ENCODE data around the gene RAB3C. TPM values are rescaled to one million over a fixed set of nuclear protein-coding genes. Genes with fewer than 3 reads are reported as not detected.
"Not testable (repeated sequence)": the region's sequence is repeated elsewhere in the genome, so short reads cannot be mapped to it uniquely, and the experiment has no call there.

The RAB3C gene
- total RNA-seq, 1 donor from 2014 or later, result 2.5 TPM

DNA sequence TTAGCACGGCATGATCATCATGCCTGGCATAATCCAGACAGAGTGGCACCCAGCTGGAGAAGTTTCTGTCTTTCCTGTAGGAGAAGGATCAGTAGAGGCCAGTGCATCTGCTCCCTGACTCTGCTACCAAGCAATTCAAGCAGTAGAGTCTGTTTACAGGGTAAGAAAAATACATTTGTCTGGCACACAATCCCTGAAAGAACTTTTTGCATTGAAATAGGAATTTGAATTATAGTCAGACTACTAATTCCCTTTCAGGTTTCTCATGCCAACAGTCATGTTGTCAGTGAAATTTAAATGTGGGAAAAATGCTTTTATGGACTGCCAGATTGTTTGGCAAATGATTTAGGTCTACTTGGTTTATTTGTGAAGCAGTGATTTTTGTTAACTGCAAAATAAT lies 125.6 kb downstream of the RAB3C start:
- H3K27me3 ChIP-seq, result no peaks in the 10 kb centered on the region
- TF ChIP-seq POLR2A (IDR thresholded peaks at IDR 0.05), result no peak
- no peak for TF ChIP-seq POLR2AphosphoS5 (IDR thresholded peaks at IDR 0.05; ENCODE audit: insufficient read depth in 1 of 2, low read depth in 1 of 2)
- TF ChIP-seq, protein P1, sequence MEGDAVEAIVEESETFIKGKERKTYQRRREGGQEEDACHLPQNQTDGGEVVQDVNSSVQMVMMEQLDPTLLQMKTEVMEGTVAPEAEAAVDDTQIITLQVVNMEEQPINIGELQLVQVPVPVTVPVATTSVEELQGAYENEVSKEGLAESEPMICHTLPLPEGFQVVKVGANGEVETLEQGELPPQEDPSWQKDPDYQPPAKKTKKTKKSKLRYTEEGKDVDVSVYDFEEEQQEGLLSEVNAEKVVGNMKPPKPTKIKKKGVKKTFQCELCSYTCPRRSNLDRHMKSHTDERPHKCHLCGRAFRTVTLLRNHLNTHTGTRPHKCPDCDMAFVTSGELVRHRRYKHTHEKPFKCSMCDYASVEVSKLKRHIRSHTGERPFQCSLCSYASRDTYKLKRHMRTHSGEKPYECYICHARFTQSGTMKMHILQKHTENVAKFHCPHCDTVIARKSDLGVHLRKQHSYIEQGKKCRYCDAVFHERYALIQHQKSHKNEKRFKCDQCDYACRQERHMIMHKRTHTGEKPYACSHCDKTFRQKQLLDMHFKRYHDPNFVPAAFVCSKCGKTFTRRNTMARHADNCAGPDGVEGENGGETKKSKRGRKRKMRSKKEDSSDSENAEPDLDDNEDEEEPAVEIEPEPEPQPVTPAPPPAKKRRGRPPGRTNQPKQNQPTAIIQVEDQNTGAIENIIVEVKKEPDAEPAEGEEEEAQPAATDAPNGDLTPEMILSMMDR (IDR thresholded peaks at IDR 0.05), result no peak
- intact Hi-C loops (cut with DNase I), result no loop called here

DNA sequence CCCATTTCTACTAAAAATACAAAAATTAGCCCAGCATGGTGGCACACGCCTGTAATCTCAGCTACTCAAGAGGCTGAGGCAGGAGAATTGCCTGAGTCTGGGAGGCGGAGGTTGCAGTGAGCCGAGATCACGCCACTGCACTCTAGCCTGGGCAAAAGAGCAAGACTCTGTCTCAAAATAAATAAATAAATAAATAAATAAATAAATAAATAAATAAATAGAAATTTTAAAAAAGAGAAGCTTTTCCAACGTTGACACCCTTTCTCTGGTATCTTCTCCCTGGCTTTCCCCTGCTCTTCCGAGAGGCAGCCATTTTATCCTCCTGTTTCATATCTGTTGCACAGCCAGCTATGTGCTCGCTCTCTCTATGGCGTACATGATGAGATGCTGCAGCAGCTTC lies 127.5 kb downstream of the RAB3C start:
- H3K36me3 ChIP-seq; H3K27ac ChIP-seq; H3K4me3 ChIP-seq; intact Hi-C loops (cut with DNase I); H3K4me1 ChIP-seq; H3K27me3 ChIP-seq; DNase-seq (ENCODE audit: extremely low spot score in 2 of 2); H3K9me3 ChIP-seq: not testable (repeated sequence)

More for the DNA sequence above, 125.6 kb downstream of the RAB3C start:
- Histone ChIP-seq H3K4me3 (no peak overlapping the region), H3K27ac (no peak overlapping the region), H3K4me1 (no peaks in the 10 kb centered on the region), H3K9me3 (no peaks in the 10 kb centered on the region), H3K36me3 (no peaks in the 10 kb centered on the region)
- DNase-seq (ENCODE audit: extremely low spot score in 2 of 2), result no peak

DNA sequence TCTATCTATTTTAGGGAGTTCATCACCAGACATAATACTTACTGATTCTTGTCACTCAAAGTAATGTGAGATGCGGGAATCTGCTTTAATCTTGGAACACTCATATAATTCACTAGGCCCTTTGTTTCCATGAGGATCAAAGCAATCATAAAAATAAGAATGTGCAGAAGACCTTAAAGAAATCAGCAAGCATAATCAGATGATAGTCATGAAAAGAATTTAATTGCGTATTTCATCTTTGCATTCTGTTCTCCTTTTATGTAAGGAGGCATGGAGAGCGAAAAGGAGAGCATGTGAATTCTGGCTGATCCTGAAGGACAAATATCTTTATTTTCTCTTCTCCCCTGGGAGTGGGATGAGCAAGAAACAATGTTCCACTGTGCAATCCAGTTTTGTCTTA lies 128.0 kb downstream of the RAB3C start:
- no peaks in the 10 kb centered on the region for H3K9me3 ChIP-seq
- TF ChIP-seq, protein P1 (IDR thresholded peaks at IDR 0.05), result no peak
- TF ChIP-seq POLR2A (IDR thresholded peaks at IDR 0.05), result no peak
- TF ChIP-seq POLR2AphosphoS5 (IDR thresholded peaks at IDR 0.05; ENCODE audit: insufficient read depth in 1 of 2, low read depth in 1 of 2), result no peak
- no peaks in the 10 kb centered on the region for H3K36me3 ChIP-seq
- no peaks in the 10 kb centered on the region for H3K4me1 ChIP-seq
- no peaks in the 10 kb centered on the region for H3K27me3 ChIP-seq
- no peak overlapping the region for H3K4me3 ChIP-seq
- H3K27ac ChIP-seq, result no peak overlapping the region
- no peak for DNase-seq (ENCODE audit: extremely low spot score in 2 of 2)
- intact Hi-C loops (cut with DNase I), result no loop called here

DNA sequence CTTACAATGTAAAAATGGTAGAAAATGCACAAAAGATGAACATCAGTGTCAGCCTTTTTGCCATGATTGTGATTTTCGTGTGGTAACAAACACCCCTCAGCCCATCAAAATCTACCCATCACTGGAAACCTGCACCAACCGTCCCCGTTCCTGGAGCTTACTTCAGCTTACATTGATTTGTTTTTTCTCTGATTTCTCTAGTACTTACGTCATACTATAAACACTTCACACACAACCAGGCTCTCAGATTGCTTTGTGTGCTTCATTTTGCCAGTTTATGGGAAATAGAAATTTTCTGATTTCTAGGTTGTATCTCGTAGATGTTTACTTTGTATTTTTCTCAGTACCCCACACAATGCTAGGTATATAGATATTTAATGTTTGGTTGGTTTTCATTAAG lies 129.1 kb downstream of the RAB3C start:
- Histone ChIP-seq H3K9me3 (no peaks in the 10 kb centered on the region), H3K36me3 (no peaks in the 10 kb centered on the region), H3K27me3 (no peaks in the 10 kb centered on the region), H3K4me3 (no peak overlapping the region), H3K4me1 (no peaks in the 10 kb centered on the region), H3K27ac (no peak overlapping the region)
- intact Hi-C loops (cut with DNase I), result no loop called here
- no peak for TF ChIP-seq POLR2AphosphoS5 (IDR thresholded peaks at IDR 0.05; ENCODE audit: insufficient read depth in 1 of 2, low read depth in 1 of 2)
- no peak for TF ChIP-seq POLR2A (IDR thresholded peaks at IDR 0.05)
- TF ChIP-seq, protein P1 (IDR thresholded peaks at IDR 0.05), result no peak
- DNase-seq (ENCODE audit: extremely low spot score in 2 of 2), result no peak

DNA sequence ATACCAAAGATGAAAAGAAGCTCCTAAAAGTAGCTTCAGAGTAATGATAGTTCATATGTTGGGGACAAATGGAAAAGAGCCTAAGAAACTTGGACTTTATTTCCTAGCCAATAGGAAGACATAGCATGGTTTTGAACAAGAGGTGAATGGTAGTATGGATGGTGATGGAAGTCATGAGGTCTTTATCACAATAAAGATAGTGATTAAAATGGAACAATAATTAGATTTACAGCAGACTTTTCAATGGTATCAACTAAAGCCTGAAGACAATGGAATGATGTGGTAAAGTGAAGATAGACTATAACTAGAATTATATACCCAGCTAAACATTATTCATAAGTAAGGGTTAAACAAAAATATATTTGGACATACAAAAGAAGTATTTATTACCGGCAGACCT lies 131.2 kb downstream of the RAB3C start:
- Histone ChIP-seq H3K27me3 (no peaks in the 10 kb centered on the region), H3K4me3 (no peak overlapping the region), H3K9me3 (no peaks in the 10 kb centered on the region), H3K36me3 (no peaks in the 10 kb centered on the region), H3K4me1 (no peaks in the 10 kb centered on the region), H3K27ac (no peak overlapping the region)
- no peak for TF ChIP-seq POLR2AphosphoS5 (IDR thresholded peaks at IDR 0.05; ENCODE audit: insufficient read depth in 1 of 2, low read depth in 1 of 2)
- TF ChIP-seq, protein P1 (IDR thresholded peaks at IDR 0.05), result no peak
- no peak for TF ChIP-seq POLR2A (IDR thresholded peaks at IDR 0.05)
- DNase-seq (ENCODE audit: extremely low spot score in 2 of 2), result no peak
- intact Hi-C loops (cut with DNase I), result no loop called here

Measured in vagina (tissue), 2 donors.